ENCODE data around the gene DNAJC5. TPM values are rescaled to one million over a fixed set of nuclear protein-coding genes. Genes with fewer than 3 reads are reported as not detected.

The DNAJC5 gene
- total and polyA plus RNA-seq, 12 donors: 19.5 to 52.2 (median 38.3) TPM

DNA sequence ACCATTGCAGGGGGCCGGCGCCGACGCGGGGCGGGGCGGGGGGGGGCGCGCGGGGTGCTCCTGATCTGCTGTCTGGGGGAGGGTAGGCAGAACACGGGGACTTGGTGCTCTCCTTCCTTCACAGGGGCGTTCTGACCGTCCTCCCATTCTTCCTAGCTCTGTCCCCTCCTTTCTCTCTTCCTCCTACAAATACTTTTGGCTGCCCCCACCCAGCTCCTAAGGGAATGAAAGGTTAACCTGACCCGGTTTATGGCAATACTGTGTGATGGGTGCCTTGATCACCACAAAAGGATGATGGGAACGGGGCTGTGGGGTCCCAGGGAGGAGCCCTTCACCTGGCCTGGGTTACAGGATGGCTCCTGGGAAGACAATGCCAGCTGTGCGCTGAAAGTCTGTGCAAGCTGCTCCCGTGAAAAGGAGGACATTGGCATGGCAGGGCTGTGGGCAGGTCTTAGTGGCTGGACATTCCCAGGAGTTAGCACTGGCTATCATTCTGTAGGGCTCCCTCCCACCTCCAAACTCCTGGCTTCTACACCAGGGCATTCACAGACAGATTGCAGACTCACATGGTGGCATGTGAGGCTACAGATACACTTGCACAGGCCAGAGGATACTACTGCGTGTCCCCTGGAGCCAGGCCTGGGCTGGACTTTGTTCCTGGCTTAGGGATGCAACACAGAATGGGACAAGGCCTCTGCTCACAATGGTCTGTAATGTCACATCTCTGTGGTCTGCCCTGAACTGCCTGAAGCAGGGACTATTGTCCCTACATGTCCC lies 31.7 kb upstream of the DNAJC5 start:
- Histone ChIP-seq H3K4me1 (peaks cover 13 to 77% (median 50%) of the 10 kb centered on the region in 9 donors), H3K27me3 (no peaks in the 10 kb centered on the region), H3K9me3 (no peaks in the 10 kb centered on the region), H3K4me3 (peak overlapping the region in 9 of 10 donors; percentile 74 to 97 (median 88)), H3K36me3 (peaks cover 0 to 22% (median under 1%) of the 10 kb centered on the region in 9 donors), H3K27ac (peak overlapping the region; percentile 51 to 98 (median 94))
- WGBS, 2 donors: 84% methylated on average over 17 to 18 of the region's 18 CpGs
- peak in 1 of 2 donors; percentile 4 for DNase-seq
- no peak for ATAC-seq
- intact Hi-C loops (cut with DNase I): loop anchor here in 9 of 10 donors (5.0 to 10.0 kb wide), 7 partner anchors 36 to 328 kb away; partner anchors contain the start of genes PTK6 (in 3 of the 9), GMEB2 (in 2 of the 9), ARFRP1 (in 1 of the 9) and ZGPAT (in 1 of the 9)
- TF ChIP-seq, protein P1, sequence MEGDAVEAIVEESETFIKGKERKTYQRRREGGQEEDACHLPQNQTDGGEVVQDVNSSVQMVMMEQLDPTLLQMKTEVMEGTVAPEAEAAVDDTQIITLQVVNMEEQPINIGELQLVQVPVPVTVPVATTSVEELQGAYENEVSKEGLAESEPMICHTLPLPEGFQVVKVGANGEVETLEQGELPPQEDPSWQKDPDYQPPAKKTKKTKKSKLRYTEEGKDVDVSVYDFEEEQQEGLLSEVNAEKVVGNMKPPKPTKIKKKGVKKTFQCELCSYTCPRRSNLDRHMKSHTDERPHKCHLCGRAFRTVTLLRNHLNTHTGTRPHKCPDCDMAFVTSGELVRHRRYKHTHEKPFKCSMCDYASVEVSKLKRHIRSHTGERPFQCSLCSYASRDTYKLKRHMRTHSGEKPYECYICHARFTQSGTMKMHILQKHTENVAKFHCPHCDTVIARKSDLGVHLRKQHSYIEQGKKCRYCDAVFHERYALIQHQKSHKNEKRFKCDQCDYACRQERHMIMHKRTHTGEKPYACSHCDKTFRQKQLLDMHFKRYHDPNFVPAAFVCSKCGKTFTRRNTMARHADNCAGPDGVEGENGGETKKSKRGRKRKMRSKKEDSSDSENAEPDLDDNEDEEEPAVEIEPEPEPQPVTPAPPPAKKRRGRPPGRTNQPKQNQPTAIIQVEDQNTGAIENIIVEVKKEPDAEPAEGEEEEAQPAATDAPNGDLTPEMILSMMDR (IDR thresholded peaks at IDR 0.05): no peak

GRCh38 chr20:63863798-63864544 lies 31.0 kb upstream of the DNAJC5 start:
- ATAC-seq (peak; percentile 80 to 94 (median 87)), DNase-seq (peak; percentile 83 to 84)
- peak overlapping the region; percentile 51 to 98 (median 94) for H3K27ac ChIP-seq
- H3K27me3 ChIP-seq: no peaks in the 10 kb centered on the region
- no peaks in the 10 kb centered on the region for H3K9me3 ChIP-seq
- peak overlapping the region; percentile 74 to 97 (median 85) for H3K4me3 ChIP-seq
- peaks cover 6 to 74% (median 42%) of the 10 kb centered on the region in 9 donors for H3K4me1 ChIP-seq
- intact Hi-C loops (cut with DNase I): loop anchor here (1.0 to 10.0 kb wide), 12 partner anchors 37 to 329 kb away; partner anchors contain the start of genes PTK6 (in 3 of the 10), GMEB2 (in 2 of the 10), ARFRP1 (in 1 of the 10) and RTEL1 (in 1 of the 10)
- TF ChIP-seq, protein P1 (IDR thresholded peaks at IDR 0.05): peak; percentile 63 to 92 (median 76)
- 7 to 9% methylated on average over 38 of the region's 38 CpGs for WGBS, 2 donors
- H3K36me3 ChIP-seq: peaks cover 0 to 30% (median 8%) of the 10 kb centered on the region in 9 donors

GRCh38 chr20:63864545-63864977 lies 30.4 kb upstream of the DNAJC5 start:
- Histone ChIP-seq H3K27me3 (no peaks in the 10 kb centered on the region), H3K4me1 (peaks cover 6 to 68% (median 36%) of the 10 kb centered on the region in 9 donors), H3K27ac (peak overlapping the region; percentile 51 to 98 (median 94)), H3K36me3 (peaks cover 0 to 36% (median 14%) of the 10 kb centered on the region in 9 donors), H3K9me3 (no peaks in the 10 kb centered on the region), H3K4me3 (peak overlapping the region; percentile 74 to 97 (median 85))
- TF ChIP-seq, protein P1 (IDR thresholded peaks at IDR 0.05): peak in 1 of 9 donors; percentile 0
- 0 to 1% methylated on average over 25 of the region's 25 CpGs for WGBS, 2 donors
- intact Hi-C loops (cut with DNase I): loop anchor here (1.0 to 10.0 kb wide), 12 partner anchors 37 to 330 kb away; partner anchors contain the start of genes PTK6 (in 3 of the 10), GMEB2 (in 2 of the 10), ARFRP1 (in 1 of the 10) and RTEL1 (in 1 of the 10)
- DNase-seq (no peak), ATAC-seq (no peak)

Measured in heart right ventricle (tissue), 16 donors.